Upper lobe of left lung (tissue), 6 donors: Measurements from ENCODE around the gene CFAP299. TPM values are rescaled to one million over a fixed set of nuclear protein-coding genes. Genes with fewer than 3 reads are reported as not detected.

Experiments used
- ATAC-seq, 2 donors: fragments of 200-7000 bp; cut with Tn5 transposase; one replicate each; pipeline ENCODE4 v1.9.1; 2022; ENCODE audit warnings: mild to moderate bottlenecking in 2 of 2, moderate library complexity in 2 of 2; ENCODE audit not compliant: low FRiP score in 2 of 2
- DNase-seq, 2 donors: peaks; one replicate each; pipeline ENCODE4 v3.0.0-alpha.2; 2019 to 2020
- H3K27ac ChIP-seq, 4 donors: fragments of 200-600 bp; sonication (generic); one replicate each; pipeline ENCODE4 v1.5.1; 2016 to 2019
- H3K27me3 ChIP-seq, 4 donors: fragments of 200-600 bp; sonication (generic); one replicate each; pipeline ENCODE4 v1.5.1; 2017 to 2019
- H3K36me3 ChIP-seq, 4 donors: fragments of 200-600 bp; sonication (generic); one replicate each; pipeline ENCODE4 v1.5.1; 2016 to 2019
- H3K4me1 ChIP-seq, 4 donors: fragments of 200-600 bp; sonication (generic); one replicate each; pipeline ENCODE4 v1.5.1; 2018 to 2019
- H3K4me3 ChIP-seq, 4 donors: fragments of 200-600 bp; sonication (generic); one replicate each; pipeline ENCODE4 v1.5.1; 2017 to 2019; ENCODE audit warnings: mild to moderate bottlenecking in 2 of 4, moderate library complexity in 1 of 4
- H3K9me3 ChIP-seq, 4 donors: fragments of 200-600 bp; sonication (generic); one replicate each; pipeline ENCODE4 v1.5.1; 2018 to 2019
- CTCF ChIP-seq, 6 experiments: fragments of 450-650 bp in 4 of 6; fragments of 200-600 bp in 2 of 6; sonication (generic) in 2 of 6; IDR thresholded peaks; one replicate each; pipeline ENCODE4 v1.5.1; 2016 to 2019; ENCODE audit warnings: antibody characterized with exemption in 6 of 6
- EP300 ChIP-seq, 4 donors: sonication (generic); formaldehyde crosslinking; IDR thresholded peaks; one replicate each; pipeline ENCODE4 v1.5.1; 2017; ENCODE audit warnings: antibody characterized with exemption in 4 of 4, control low read depth in 2 of 4
- POLR2A ChIP-seq, 4 donors: fragments of 450-650 bp; IDR thresholded peaks; one replicate each; pipeline ENCODE4 v1.5.1; 2016 to 2017; ENCODE audit warnings: antibody characterized with exemption in 4 of 4, mild to moderate bottlenecking in 2 of 4
- POLR2AphosphoS5 ChIP-seq, 2 donors: sonication (generic); formaldehyde crosslinking; IDR thresholded peaks; one replicate each; pipeline ENCODE4 v1.5.1; 2017; ENCODE audit warnings: antibody characterized with exemption in 2 of 2
- WGBS, 2 donors: methylation state at CpG; one replicate each; pipeline ENCODE4 v1.1.5; 2017 to 2018; 5-methylcytosine and 5-hydroxymethylcytosine counted together
- total RNA-seq, 6 donors: library from RNA; depleted of rRNA in 4 of 6; stranded (reverse); fragments of >200 nt in 4 of 6; gene quantifications; one replicate each; pipeline versions ENCODE4 v1.1.0 to v1.2.1, GENCODE V29; 2016 to 2021
- donor health status: DM: no; HTN: no; CAD: no; lungs with moderate emphysema.
- donor health status: DM: no; HTN: yes; CAD: no; lungs with severe emphysema.

CFAP299 gene
- total RNA-seq, 6 donors from 2014 or later, result 0.46 to 31.6 (median 3.9) TPM

DNA sequence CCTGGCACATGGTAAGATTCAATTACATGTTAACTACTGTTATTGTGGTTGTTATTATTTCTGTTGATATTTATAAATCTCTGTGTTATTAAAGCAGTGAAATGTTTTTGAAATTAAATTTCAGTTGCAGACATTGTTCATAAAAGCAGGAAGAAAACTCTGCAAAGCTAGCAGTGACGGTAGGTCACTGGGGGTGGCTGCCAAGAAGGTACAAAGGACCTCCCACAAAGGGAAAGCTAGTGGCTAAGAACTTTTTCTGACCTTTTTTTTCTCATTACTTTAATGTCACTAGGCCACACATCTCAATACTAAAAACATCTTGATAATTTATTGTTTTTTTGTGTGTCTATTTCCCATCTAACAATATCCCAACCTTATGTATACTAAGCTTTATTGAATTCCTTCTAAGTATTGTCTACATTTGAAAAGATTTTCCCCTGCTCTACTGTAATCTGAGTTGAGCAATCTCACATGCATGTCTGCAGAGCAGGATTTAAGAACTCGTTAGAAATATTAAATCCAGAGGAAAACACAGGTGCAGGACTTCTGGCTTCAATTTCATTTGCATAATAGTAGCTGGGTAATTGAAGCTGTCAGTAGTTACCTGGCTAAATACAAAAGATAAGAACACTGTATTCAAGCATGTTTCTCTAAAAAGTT is 197.3 kb downstream of the CFAP299 start:
- 40 to 49% methylated on average over 2 of the region's 2 CpGs for WGBS, 2 donors
- ATAC-seq, result no peak
- no peak for DNase-seq

GRCh38 chr4:80535551-80535950 is 200.0 kb downstream of the CFAP299 start:
- no peaks in the 10 kb centered on the region for H3K4me1 ChIP-seq
- H3K36me3 ChIP-seq, result no peaks in the 10 kb centered on the region
- DNase-seq (no peak), ATAC-seq (no peak)
- 20 to 47% methylated on average over 1 of the region's 1 CpG for WGBS, 2 donors
- no peak overlapping the region for H3K27ac ChIP-seq
- no peaks in the 10 kb centered on the region for H3K27me3 ChIP-seq
- H3K4me3 ChIP-seq, result no peak overlapping the region
- TF ChIP-seq POLR2AphosphoS5 (IDR thresholded peaks at IDR 0.05) (no peak), POLR2A (IDR thresholded peaks at IDR 0.05) (no peak), CTCF (IDR thresholded peaks at IDR 0.05) (no peak), EP300 (IDR thresholded peaks at IDR 0.05) (no peak)
- H3K9me3 ChIP-seq, result no peaks in the 10 kb centered on the region

More for the DNA sequence above, 197.3 kb downstream of the CFAP299 start:
- Histone ChIP-seq H3K36me3 (no peaks in the 10 kb centered on the region), H3K9me3 (no peaks in the 10 kb centered on the region), H3K27me3 (no peaks in the 10 kb centered on the region), H3K4me1 (no peaks in the 10 kb centered on the region), H3K27ac (no peak overlapping the region), H3K4me3 (no peak overlapping the region)
- no peak for TF ChIP-seq POLR2A (IDR thresholded peaks at IDR 0.05)
- TF ChIP-seq CTCF (IDR thresholded peaks at IDR 0.05), result no peak
- no peak for TF ChIP-seq POLR2AphosphoS5 (IDR thresholded peaks at IDR 0.05)
- no peak for TF ChIP-seq EP300 (IDR thresholded peaks at IDR 0.05)

GRCh38 chr4:80538276-80538926 is 202.9 kb downstream of the CFAP299 start:
- 88 to 90% methylated on average over 4 of the region's 4 CpGs for WGBS, 2 donors
- no peak for ATAC-seq
- no peak for DNase-seq
- Histone ChIP-seq H3K4me1 (no peaks in the 10 kb centered on the region), H3K27ac (no peak overlapping the region), H3K9me3 (no peaks in the 10 kb centered on the region), H3K36me3 (no peaks in the 10 kb centered on the region), H3K4me3 (no peak overlapping the region), H3K27me3 (no peaks in the 10 kb centered on the region)
- TF ChIP-seq EP300 (IDR thresholded peaks at IDR 0.05) (no peak), CTCF (IDR thresholded peaks at IDR 0.05) (no peak), POLR2AphosphoS5 (IDR thresholded peaks at IDR 0.05) (no peak), POLR2A (IDR thresholded peaks at IDR 0.05) (no peak)

- Histone ChIP-seq H3K9me3 (no peaks in the 10 kb centered on the region), H3K27me3 (no peaks in the 10 kb centered on the region), H3K4me3 (no peak overlapping the region), H3K36me3 (no peaks in the 10 kb centered on the region), H3K27ac (no peak overlapping the region), H3K4me1 (no peaks in the 10 kb centered on the region)
- TF ChIP-seq CTCF (IDR thresholded peaks at IDR 0.05) (no peak), EP300 (IDR thresholded peaks at IDR 0.05) (no peak), POLR2AphosphoS5 (IDR thresholded peaks at IDR 0.05) (no peak), POLR2A (IDR thresholded peaks at IDR 0.05) (no peak)
- DNase-seq (no peak), ATAC-seq (no peak)
- 68 to 71% methylated on average over 3 of the region's 3 CpGs for WGBS, 2 donors
Observed at GRCh38 chr4:80539190-80539589, 203.7 kb downstream of the CFAP299 start.
